GM23338 (cell line): ENCODE data around the gene SDHD. TPM values are rescaled to one million over a fixed set of nuclear protein-coding genes. Genes with fewer than 3 reads are reported as not detected.
"Not testable (repeated sequence)": the region's sequence is repeated elsewhere in the genome, so short reads cannot be mapped to it uniquely, and the experiment has no call there.

Experiments used
- ATAC-seq: fragments of 200-7000 bp; cut with Tn5 transposase; 3 replicates; pipeline ENCODE4 v1.9.1; 2020
- DNase-seq: peaks from one replicate; pipeline ENCODE4 v3.0.0-alpha.2; 2015; ENCODE audit warnings: low spot score
- H2AFZ ChIP-seq: fragments of 200-600 bp; sonication (generic); 2 replicates; pipeline ENCODE4 v1.8.0; 2016; ENCODE audit warnings: antibody characterized with exemption, mild to moderate bottlenecking, moderate library complexity
- H3F3A ChIP-seq: fragments of 200-600 bp; sonication (generic); replicated peaks from 2 replicates; pipeline ENCODE4 v1.8.0; 2017; ENCODE audit warnings: antibody characterized with exemption, mixed run types, low read depth
- H3K27ac ChIP-seq: fragments of 200-600 bp; sonication (generic); 2 replicates; pipeline ENCODE4 v1.6.1; 2016; ENCODE audit warnings: low read depth
- H3K27me3 ChIP-seq: fragments of 200-600 bp; sonication (generic); 2 replicates; pipeline ENCODE4 v1.8.0; 2016; ENCODE audit warnings: mild to moderate bottlenecking, mixed run types, moderate library complexity; ENCODE audit not compliant: insufficient read depth
- H3K36me3 ChIP-seq: fragments of 200-600 bp; sonication (generic); 2 replicates; pipeline ENCODE4 v1.8.0; 2016; ENCODE audit warnings: mild to moderate bottlenecking; ENCODE audit not compliant: insufficient read depth
- H3K4me1 ChIP-seq: fragments of 200-600 bp; sonication (generic); 2 replicates; pipeline ENCODE4 v1.8.0; 2016; ENCODE audit warnings: mild to moderate bottlenecking, moderate library complexity; ENCODE audit not compliant: insufficient read depth
- H3K4me2 ChIP-seq: fragments of 200-600 bp; sonication (generic); 2 replicates; pipeline ENCODE4 v1.7.1; 2017; ENCODE audit warnings: mixed run types
- H3K4me3 ChIP-seq: fragments of 200-600 bp; sonication (generic); 2 replicates; pipeline ENCODE4 v1.6.1; 2016; ENCODE audit warnings: mixed run types
- H3K79me2 ChIP-seq: fragments of 200-600 bp; sonication (generic); replicated peaks from 2 replicates; pipeline ENCODE4 v1.8.0; 2017; ENCODE audit warnings: mild to moderate bottlenecking; ENCODE audit not compliant: insufficient read depth
- H3K9me2 ChIP-seq: fragments of 200-600 bp; sonication (generic); 2 replicates; pipeline ENCODE4 v1.8.0; 2017; ENCODE audit not compliant: insufficient read depth
- H4K20me1 ChIP-seq: fragments of 200-600 bp; sonication (generic); replicated peaks from 2 replicates; pipeline ENCODE4 v1.8.0; 2017; ENCODE audit warnings: mild to moderate bottlenecking; ENCODE audit not compliant: insufficient read depth
- H3K27ac Mint-ChIP-seq: 2 replicates; pipeline ENCODE4 v1.8.0; 2020; ENCODE audit warnings: inconsistent platforms, mild to moderate bottlenecking, moderate library complexity, mixed read lengths
- H3K27me3 Mint-ChIP-seq: 3 replicates; pipeline ENCODE4 v1.8.0; 2022; ENCODE audit warnings: low read depth, mild to moderate bottlenecking, moderate library complexity, mixed read lengths, inconsistent platforms; ENCODE audit not compliant: insufficient read depth, poor library complexity
- H3K36me3 Mint-ChIP-seq: 3 replicates; pipeline ENCODE4 v1.8.0; 2021; ENCODE audit warnings: low read depth, mild to moderate bottlenecking, inconsistent platforms, moderate library complexity, mixed read lengths
- H3K4me1 Mint-ChIP-seq: 3 replicates; pipeline ENCODE4 v1.8.0; 2020; ENCODE audit warnings: mild to moderate bottlenecking, inconsistent platforms, mixed read lengths
- H3K4me3 Mint-ChIP-seq: 3 replicates; pipeline ENCODE4 v1.8.0; 2021; ENCODE audit warnings: moderate library complexity, mild to moderate bottlenecking, inconsistent platforms, mixed read lengths
- H3K9me3 Mint-ChIP-seq: 3 replicates; pipeline ENCODE4 v1.8.0; 2020; ENCODE audit warnings: moderate library complexity, mild to moderate bottlenecking, inconsistent platforms, mixed read lengths
- CREB1 ChIP-seq: fragments of 250-450 bp; sonication (Bioruptor Pico); IDR thresholded peaks from 2 replicates; pipeline ENCODE4 v1.5.0; 2020; ENCODE audit warnings: low read depth, mild to moderate bottlenecking, moderate library complexity
- CTCF ChIP-seq, 2 experiments: fragments of 200-600 bp in 1 of 2; sonication (generic) in 1 of 2; conservative IDR thresholded peaks; 2 replicates each; pipeline versions ENCODE4 v1.5.1 to v1.6.1; 2016 to 2017; ENCODE audit warnings: antibody characterized with exemption in 2 of 2, low read depth in 2 of 2, mild to moderate bottlenecking in 2 of 2, moderate library complexity in 1 of 2
- JUNB ChIP-seq: IDR thresholded peaks from one replicate; pipeline ENCODE4 v1.6.1; 2016; ENCODE audit warnings: antibody characterized with exemption; ENCODE audit not compliant: unreplicated experiment
- NANOG ChIP-seq: IDR thresholded peaks from 2 replicates; pipeline ENCODE4 v1.6.1; 2016; ENCODE audit warnings: antibody characterized with exemption, borderline replicate concordance
- STAT1 ChIP-seq: IDR thresholded peaks from one replicate; pipeline ENCODE4 v1.6.1; 2016; ENCODE audit warnings: antibody characterized with exemption; ENCODE audit not compliant: unreplicated experiment
- ZNF114 ChIP-seq: fragments of 250-450 bp; sonication (Bioruptor Pico); IDR thresholded peaks from 2 replicates; pipeline ENCODE4 v1.5.0; 2020; ENCODE audit warnings: mild to moderate bottlenecking, moderate library complexity
- ZNF462 ChIP-seq: fragments of 250-450 bp; sonication (Bioruptor Pico); IDR thresholded peaks from 2 replicates; pipeline ENCODE4 v1.5.0; 2020; ENCODE audit warnings: mild to moderate bottlenecking, moderate library complexity
- polyA plus RNA-seq: library from polyadenylated mRNA; unstranded; fragments of >200 nt; fragmentation: Nextera tagmentation; extraction: Ambion mirVana; gene quantifications from 2 replicates; pipeline ENCODE4 v1.2.1, GENCODE V29; 2016
- total RNA-seq: library from RNA; depleted of rRNA; stranded (reverse); fragments of >200 nt; shearing (Covaris generic); gene quantifications from 2 replicates; pipeline ENCODE4 v1.2.3, GENCODE V29; 2014
- TF ChIP-seq, protein P1 (sequence below): IDR thresholded peaks from one replicate; pipeline ENCODE4 v1.6.1; 2018; ENCODE audit warnings: antibody characterized with exemption; ENCODE audit not compliant: unreplicated experiment

SDHD gene
- total and polyA plus RNA-seq, 2 experiments from 2014 or later = 157 to 163 TPM

GRCh38 chr11:112042961-112043304 is 43.7 kb upstream of the SDHD start (continued):
- TF ChIP-seq, protein P1, sequence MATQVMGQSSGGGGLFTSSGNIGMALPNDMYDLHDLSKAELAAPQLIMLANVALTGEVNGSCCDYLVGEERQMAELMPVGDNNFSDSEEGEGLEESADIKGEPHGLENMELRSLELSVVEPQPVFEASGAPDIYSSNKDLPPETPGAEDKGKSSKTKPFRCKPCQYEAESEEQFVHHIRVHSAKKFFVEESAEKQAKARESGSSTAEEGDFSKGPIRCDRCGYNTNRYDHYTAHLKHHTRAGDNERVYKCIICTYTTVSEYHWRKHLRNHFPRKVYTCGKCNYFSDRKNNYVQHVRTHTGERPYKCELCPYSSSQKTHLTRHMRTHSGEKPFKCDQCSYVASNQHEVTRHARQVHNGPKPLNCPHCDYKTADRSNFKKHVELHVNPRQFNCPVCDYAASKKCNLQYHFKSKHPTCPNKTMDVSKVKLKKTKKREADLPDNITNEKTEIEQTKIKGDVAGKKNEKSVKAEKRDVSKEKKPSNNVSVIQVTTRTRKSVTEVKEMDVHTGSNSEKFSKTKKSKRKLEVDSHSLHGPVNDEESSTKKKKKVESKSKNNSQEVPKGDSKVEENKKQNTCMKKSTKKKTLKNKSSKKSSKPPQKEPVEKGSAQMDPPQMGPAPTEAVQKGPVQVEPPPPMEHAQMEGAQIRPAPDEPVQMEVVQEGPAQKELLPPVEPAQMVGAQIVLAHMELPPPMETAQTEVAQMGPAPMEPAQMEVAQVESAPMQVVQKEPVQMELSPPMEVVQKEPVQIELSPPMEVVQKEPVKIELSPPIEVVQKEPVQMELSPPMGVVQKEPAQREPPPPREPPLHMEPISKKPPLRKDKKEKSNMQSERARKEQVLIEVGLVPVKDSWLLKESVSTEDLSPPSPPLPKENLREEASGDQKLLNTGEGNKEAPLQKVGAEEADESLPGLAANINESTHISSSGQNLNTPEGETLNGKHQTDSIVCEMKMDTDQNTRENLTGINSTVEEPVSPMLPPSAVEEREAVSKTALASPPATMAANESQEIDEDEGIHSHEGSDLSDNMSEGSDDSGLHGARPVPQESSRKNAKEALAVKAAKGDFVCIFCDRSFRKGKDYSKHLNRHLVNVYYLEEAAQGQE = no peak
- TF ChIP-seq ZNF114 (CRISPR knock-in tag) = no peak
- TF ChIP-seq CREB1 (CRISPR knock-in tag) = no peak
- no peak for TF ChIP-seq JUNB

- H3K4me1 ChIP-seq = no peaks in the 10 kb centered on the region
- TF ChIP-seq STAT1 = no peak
- no peak for TF ChIP-seq CTCF (conservative IDR thresholded peaks at IDR 0.05; ENCODE audit: low read depth in 2 of 2)
- TF ChIP-seq ZNF114 (CRISPR knock-in tag) = no peak
- no peak for TF ChIP-seq NANOG
- TF ChIP-seq ZNF462 (CRISPR knock-in tag) = no peak
- peaks cover 22% of the 10 kb centered on the region for H4K20me1 ChIP-seq
- no peak overlapping the region for H2AFZ ChIP-seq
- no peaks in the 10 kb centered on the region for H3K9me2 ChIP-seq
- no peak overlapping the region for H3K4me3 Mint-ChIP-seq
- no peaks in the 10 kb centered on the region for H3F3A ChIP-seq
- H3K4me3 ChIP-seq = no peak overlapping the region
- peaks cover 44% of the 10 kb centered on the region for H3K79me2 ChIP-seq
- peaks cover 76% of the 10 kb centered on the region for H3K36me3 Mint-ChIP-seq
- H3K27me3 Mint-ChIP-seq = no peaks in the 10 kb centered on the region
- no peaks in the 10 kb centered on the region for H3K4me1 Mint-ChIP-seq
- no peaks in the 10 kb centered on the region for H3K27me3 ChIP-seq
- no peak overlapping the region for H3K27ac ChIP-seq
- ATAC-seq (no peak), DNase-seq (no peak)
- no peaks in the 10 kb centered on the region for H3K9me3 Mint-ChIP-seq
- H3K27ac Mint-ChIP-seq = no peak overlapping the region
- H3K36me3 ChIP-seq = peaks cover 58% of the 10 kb centered on the region
- no peak overlapping the region for H3K4me2 ChIP-seq
Measured at GRCh38 chr11:112044961-112045360, 41.7 kb upstream of the SDHD start.

GRCh38 chr11:112046647-112047046 is 40.0 kb upstream of the SDHD start:
- H3K36me3 Mint-ChIP-seq = peaks cover 85% of the 10 kb centered on the region
- not testable (repeated sequence) for H3K27me3 ChIP-seq, H3K4me1 Mint-ChIP-seq, H2AFZ ChIP-seq, H3K4me3 ChIP-seq, H3K27me3 Mint-ChIP-seq, H3K9me2 ChIP-seq, H3K9me3 Mint-ChIP-seq, H3K4me2 ChIP-seq, H3K27ac Mint-ChIP-seq, H3F3A ChIP-seq, ATAC-seq, H3K4me3 Mint-ChIP-seq, H3K27ac ChIP-seq, DNase-seq, H3K4me1 ChIP-seq
- H4K20me1 ChIP-seq = peaks cover 22% of the 10 kb centered on the region; the same call in 1 of the 2 replicates
- peaks cover 58% of the 10 kb centered on the region for H3K36me3 ChIP-seq
- peaks cover 40% of the 10 kb centered on the region for H3K79me2 ChIP-seq
